ENCODE data around the gene IFNL1.

DNA sequence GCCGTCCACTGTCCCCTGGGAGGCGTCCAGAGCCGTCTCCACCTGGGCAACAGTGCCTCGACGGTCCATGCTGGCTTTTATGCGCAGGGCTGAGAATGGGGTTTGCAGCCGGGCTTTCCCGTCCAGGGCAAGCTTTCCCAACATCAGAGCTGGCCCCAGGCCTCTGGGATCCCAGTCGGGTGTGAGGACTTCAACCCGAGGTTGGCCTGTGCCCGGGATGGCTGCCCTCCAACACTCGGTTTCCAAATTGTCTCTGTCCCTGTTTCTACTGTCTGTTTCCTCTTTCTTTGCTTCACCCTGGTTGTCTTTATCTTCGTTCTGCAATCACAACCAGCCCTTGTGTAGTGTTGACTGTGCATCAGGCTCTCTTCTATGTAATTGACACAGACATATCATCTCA, 47.4 kb upstream of the IFNL1 start, which contains the start of gene IFNL4:
- TF ChIP-seq, protein P1, sequence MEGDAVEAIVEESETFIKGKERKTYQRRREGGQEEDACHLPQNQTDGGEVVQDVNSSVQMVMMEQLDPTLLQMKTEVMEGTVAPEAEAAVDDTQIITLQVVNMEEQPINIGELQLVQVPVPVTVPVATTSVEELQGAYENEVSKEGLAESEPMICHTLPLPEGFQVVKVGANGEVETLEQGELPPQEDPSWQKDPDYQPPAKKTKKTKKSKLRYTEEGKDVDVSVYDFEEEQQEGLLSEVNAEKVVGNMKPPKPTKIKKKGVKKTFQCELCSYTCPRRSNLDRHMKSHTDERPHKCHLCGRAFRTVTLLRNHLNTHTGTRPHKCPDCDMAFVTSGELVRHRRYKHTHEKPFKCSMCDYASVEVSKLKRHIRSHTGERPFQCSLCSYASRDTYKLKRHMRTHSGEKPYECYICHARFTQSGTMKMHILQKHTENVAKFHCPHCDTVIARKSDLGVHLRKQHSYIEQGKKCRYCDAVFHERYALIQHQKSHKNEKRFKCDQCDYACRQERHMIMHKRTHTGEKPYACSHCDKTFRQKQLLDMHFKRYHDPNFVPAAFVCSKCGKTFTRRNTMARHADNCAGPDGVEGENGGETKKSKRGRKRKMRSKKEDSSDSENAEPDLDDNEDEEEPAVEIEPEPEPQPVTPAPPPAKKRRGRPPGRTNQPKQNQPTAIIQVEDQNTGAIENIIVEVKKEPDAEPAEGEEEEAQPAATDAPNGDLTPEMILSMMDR (IDR thresholded peaks at IDR 0.05): no peak
- TF ChIP-seq, protein P2, sequence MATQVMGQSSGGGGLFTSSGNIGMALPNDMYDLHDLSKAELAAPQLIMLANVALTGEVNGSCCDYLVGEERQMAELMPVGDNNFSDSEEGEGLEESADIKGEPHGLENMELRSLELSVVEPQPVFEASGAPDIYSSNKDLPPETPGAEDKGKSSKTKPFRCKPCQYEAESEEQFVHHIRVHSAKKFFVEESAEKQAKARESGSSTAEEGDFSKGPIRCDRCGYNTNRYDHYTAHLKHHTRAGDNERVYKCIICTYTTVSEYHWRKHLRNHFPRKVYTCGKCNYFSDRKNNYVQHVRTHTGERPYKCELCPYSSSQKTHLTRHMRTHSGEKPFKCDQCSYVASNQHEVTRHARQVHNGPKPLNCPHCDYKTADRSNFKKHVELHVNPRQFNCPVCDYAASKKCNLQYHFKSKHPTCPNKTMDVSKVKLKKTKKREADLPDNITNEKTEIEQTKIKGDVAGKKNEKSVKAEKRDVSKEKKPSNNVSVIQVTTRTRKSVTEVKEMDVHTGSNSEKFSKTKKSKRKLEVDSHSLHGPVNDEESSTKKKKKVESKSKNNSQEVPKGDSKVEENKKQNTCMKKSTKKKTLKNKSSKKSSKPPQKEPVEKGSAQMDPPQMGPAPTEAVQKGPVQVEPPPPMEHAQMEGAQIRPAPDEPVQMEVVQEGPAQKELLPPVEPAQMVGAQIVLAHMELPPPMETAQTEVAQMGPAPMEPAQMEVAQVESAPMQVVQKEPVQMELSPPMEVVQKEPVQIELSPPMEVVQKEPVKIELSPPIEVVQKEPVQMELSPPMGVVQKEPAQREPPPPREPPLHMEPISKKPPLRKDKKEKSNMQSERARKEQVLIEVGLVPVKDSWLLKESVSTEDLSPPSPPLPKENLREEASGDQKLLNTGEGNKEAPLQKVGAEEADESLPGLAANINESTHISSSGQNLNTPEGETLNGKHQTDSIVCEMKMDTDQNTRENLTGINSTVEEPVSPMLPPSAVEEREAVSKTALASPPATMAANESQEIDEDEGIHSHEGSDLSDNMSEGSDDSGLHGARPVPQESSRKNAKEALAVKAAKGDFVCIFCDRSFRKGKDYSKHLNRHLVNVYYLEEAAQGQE (IDR thresholded peaks at IDR 0.05; ENCODE audit: insufficient read depth in 1 of 2, low read depth in 2 of 2, low read length in 1 of 2): no peak
- TF ChIP-seq POLR2AphosphoS5 (IDR thresholded peaks at IDR 0.05; ENCODE audit: low read depth, low read length) (no peak), SIN3A (IDR thresholded peaks at IDR 0.05; ENCODE audit: borderline replicate concordance, insufficient read depth, low read depth, low read length) (no peak), TCF7L2 (IDR thresholded peaks at IDR 0.05; ENCODE audit: low read depth, low read length) (no peak)

All from Panc1 (cell line).